ENCODE data around the gene BEST2. TPM values are rescaled to one million over a fixed set of nuclear protein-coding genes. Genes with fewer than 3 reads are reported as not detected.

The BEST2 gene
- total RNA-seq, 1 experiment from 2014 or later = 3.3 TPM

DNA sequence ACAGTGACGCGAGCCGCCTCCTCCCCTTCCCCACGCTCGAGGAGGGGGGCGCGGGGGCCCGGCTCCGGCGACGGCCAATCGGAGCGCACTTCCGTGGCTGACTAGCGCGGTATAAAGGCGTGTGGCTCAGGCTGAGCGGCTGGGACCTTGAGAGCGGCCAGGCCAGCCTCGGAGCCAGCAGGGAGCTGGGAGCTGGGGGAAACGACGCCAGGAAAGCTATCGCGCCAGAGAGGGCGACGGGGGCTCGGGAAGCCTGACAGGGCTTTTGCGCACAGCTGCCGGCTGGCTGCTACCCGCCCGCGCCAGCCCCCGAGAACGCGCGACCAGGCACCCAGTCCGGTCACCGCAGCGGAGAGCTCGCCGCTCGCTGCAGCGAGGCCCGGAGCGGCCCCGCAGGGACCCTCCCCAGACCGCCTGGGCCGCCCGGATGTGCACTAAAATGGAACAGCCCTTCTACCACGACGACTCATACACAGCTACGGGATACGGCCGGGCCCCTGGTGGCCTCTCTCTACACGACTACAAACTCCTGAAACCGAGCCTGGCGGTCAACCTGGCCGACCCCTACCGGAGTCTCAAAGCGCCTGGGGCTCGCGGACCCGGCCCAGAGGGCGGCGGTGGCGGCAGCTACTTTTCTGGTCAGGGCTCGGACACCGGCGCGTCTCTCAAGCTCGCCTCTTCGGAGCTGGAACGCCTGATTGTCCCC lies 39.9 kb downstream of the BEST2 start, which contains the start of gene JUNB (continued):
- TF ChIP-seq, protein P1, sequence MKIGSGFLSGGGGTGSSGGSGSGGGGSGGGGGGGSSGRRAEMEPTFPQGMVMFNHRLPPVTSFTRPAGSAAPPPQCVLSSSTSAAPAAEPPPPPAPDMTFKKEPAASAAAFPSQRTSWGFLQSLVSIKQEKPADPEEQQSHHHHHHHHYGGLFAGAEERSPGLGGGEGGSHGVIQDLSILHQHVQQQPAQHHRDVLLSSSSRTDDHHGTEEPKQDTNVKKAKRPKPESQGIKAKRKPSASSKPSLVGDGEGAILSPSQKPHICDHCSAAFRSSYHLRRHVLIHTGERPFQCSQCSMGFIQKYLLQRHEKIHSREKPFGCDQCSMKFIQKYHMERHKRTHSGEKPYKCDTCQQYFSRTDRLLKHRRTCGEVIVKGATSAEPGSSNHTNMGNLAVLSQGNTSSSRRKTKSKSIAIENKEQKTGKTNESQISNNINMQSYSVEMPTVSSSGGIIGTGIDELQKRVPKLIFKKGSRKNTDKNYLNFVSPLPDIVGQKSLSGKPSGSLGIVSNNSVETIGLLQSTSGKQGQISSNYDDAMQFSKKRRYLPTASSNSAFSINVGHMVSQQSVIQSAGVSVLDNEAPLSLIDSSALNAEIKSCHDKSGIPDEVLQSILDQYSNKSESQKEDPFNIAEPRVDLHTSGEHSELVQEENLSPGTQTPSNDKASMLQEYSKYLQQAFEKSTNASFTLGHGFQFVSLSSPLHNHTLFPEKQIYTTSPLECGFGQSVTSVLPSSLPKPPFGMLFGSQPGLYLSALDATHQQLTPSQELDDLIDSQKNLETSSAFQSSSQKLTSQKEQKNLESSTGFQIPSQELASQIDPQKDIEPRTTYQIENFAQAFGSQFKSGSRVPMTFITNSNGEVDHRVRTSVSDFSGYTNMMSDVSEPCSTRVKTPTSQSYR (CRISPR knock-in tag; IDR thresholded peaks at IDR 0.05) = 0 out of 2 replicates have a peak, but pooled peaks have one; percentile 27
- TF ChIP-seq, protein P2, sequence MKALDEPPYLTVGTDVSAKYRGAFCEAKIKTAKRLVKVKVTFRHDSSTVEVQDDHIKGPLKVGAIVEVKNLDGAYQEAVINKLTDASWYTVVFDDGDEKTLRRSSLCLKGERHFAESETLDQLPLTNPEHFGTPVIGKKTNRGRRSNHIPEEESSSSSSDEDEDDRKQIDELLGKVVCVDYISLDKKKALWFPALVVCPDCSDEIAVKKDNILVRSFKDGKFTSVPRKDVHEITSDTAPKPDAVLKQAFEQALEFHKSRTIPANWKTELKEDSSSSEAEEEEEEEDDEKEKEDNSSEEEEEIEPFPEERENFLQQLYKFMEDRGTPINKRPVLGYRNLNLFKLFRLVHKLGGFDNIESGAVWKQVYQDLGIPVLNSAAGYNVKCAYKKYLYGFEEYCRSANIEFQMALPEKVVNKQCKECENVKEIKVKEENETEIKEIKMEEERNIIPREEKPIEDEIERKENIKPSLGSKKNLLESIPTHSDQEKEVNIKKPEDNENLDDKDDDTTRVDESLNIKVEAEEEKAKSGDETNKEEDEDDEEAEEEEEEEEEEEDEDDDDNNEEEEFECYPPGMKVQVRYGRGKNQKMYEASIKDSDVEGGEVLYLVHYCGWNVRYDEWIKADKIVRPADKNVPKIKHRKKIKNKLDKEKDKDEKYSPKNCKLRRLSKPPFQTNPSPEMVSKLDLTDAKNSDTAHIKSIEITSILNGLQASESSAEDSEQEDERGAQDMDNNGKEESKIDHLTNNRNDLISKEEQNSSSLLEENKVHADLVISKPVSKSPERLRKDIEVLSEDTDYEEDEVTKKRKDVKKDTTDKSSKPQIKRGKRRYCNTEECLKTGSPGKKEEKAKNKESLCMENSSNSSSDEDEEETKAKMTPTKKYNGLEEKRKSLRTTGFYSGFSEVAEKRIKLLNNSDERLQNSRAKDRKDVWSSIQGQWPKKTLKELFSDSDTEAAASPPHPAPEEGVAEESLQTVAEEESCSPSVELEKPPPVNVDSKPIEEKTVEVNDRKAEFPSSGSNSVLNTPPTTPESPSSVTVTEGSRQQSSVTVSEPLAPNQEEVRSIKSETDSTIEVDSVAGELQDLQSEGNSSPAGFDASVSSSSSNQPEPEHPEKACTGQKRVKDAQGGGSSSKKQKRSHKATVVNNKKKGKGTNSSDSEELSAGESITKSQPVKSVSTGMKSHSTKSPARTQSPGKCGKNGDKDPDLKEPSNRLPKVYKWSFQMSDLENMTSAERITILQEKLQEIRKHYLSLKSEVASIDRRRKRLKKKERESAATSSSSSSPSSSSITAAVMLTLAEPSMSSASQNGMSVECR (CRISPR knock-in tag; IDR thresholded peaks at IDR 0.05; ENCODE audit: borderline replicate concordance) = peak; percentile 76; the same call in 1 of the 2 replicates
- no peak for TF ChIP-seq NR2C2 (CRISPR knock-in tag; IDR thresholded peaks at IDR 0.05)
- TF ChIP-seq, protein P3, sequence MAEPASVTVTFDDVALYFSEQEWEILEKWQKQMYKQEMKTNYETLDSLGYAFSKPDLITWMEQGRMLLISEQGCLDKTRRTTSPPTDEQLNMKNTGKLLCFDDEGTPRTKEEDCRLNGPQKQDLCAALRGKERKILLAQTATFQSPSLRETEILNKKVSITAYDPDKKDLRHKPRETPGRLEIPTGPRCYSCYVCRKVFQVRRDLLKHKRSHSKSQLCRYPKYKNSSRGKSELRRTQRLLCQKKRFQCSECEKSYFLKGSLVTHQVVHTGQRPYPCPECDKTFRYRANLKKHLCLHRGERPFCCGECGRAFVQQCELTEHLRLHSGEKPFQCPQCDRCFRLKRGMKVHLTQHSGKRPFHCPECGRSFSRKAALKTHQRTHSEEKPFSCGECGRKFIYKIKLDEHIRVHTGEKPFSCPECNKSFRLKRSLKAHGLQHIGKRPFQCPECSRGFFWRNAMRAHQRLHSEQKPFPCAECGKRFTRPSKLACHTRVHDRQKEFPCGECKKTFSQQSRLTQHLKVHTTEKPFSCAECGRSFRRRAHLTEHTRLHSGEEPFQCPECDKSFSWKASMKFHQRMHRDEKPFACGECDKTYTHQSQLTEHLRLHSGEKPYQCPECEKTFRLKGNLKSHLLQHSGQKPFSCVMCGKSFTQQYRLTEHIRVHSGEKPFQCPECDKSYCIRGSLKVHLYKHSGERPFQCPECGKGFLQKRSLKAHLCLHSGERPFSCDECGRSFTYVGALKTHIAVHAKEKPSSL (CRISPR knock-in tag; conservative IDR thresholded peaks at IDR 0.05) = no peak
- TF ChIP-seq, protein P4, sequence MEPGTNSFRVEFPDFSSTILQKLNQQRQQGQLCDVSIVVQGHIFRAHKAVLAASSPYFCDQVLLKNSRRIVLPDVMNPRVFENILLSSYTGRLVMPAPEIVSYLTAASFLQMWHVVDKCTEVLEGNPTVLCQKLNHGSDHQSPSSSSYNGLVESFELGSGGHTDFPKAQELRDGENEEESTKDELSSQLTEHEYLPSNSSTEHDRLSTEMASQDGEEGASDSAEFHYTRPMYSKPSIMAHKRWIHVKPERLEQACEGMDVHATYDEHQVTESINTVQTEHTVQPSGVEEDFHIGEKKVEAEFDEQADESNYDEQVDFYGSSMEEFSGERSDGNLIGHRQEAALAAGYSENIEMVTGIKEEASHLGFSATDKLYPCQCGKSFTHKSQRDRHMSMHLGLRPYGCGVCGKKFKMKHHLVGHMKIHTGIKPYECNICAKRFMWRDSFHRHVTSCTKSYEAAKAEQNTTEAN (CRISPR knock-in tag; IDR thresholded peaks at IDR 0.05) = no peak
- TF ChIP-seq MXD4 (CRISPR knock-in tag; IDR thresholded peaks at IDR 0.05; ENCODE audit: borderline replicate concordance) = no peak
- TF ChIP-seq, protein P5, sequence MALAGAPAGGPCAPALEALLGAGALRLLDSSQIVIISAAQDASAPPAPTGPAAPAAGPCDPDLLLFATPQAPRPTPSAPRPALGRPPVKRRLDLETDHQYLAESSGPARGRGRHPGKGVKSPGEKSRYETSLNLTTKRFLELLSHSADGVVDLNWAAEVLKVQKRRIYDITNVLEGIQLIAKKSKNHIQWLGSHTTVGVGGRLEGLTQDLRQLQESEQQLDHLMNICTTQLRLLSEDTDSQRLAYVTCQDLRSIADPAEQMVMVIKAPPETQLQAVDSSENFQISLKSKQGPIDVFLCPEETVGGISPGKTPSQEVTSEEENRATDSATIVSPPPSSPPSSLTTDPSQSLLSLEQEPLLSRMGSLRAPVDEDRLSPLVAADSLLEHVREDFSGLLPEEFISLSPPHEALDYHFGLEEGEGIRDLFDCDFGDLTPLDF (CRISPR knock-in tag; IDR thresholded peaks at IDR 0.05) = peak; percentile 40; the same call in 1 of the 2 replicates
- TF ChIP-seq, protein P6, sequence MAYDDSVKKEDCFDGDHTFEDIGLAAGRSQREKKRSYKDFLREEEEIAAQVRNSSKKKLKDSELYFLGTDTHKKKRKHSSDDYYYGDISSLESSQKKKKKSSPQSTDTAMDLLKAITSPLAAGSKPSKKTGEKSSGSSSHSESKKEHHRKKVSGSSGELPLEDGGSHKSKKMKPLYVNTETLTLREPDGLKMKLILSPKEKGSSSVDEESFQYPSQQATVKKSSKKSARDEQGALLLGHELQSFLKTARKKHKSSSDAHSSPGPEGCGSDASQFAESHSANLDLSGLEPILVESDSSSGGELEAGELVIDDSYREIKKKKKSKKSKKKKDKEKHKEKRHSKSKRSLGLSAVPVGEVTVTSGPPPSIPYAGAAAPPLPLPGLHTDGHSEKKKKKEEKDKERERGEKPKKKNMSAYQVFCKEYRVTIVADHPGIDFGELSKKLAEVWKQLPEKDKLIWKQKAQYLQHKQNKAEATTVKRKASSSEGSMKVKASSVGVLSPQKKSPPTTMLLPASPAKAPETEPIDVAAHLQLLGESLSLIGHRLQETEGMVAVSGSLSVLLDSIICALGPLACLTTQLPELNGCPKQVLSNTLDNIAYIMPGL (CRISPR knock-in tag; IDR thresholded peaks at IDR 0.05) = 0 out of 2 replicates have a peak, but pooled peaks have one; percentile 44
- TF ChIP-seq, protein P7, sequence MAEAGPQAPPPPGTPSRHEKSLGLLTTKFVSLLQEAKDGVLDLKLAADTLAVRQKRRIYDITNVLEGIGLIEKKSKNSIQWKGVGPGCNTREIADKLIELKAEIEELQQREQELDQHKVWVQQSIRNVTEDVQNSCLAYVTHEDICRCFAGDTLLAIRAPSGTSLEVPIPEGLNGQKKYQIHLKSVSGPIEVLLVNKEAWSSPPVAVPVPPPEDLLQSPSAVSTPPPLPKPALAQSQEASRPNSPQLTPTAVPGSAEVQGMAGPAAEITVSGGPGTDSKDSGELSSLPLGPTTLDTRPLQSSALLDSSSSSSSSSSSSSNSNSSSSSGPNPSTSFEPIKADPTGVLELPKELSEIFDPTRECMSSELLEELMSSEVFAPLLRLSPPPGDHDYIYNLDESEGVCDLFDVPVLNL (CRISPR knock-in tag; IDR thresholded peaks at IDR 0.05; ENCODE audit: borderline replicate concordance, low read depth) = 0 out of 2 replicates have a peak, but pooled peaks have one; percentile 56
- TF ChIP-seq GRHL2 (CRISPR knock-in tag; IDR thresholded peaks at IDR 0.05; ENCODE audit: insufficient replicate concordance, severe bottlenecking) = no peak
- TF ChIP-seq, protein P8, sequence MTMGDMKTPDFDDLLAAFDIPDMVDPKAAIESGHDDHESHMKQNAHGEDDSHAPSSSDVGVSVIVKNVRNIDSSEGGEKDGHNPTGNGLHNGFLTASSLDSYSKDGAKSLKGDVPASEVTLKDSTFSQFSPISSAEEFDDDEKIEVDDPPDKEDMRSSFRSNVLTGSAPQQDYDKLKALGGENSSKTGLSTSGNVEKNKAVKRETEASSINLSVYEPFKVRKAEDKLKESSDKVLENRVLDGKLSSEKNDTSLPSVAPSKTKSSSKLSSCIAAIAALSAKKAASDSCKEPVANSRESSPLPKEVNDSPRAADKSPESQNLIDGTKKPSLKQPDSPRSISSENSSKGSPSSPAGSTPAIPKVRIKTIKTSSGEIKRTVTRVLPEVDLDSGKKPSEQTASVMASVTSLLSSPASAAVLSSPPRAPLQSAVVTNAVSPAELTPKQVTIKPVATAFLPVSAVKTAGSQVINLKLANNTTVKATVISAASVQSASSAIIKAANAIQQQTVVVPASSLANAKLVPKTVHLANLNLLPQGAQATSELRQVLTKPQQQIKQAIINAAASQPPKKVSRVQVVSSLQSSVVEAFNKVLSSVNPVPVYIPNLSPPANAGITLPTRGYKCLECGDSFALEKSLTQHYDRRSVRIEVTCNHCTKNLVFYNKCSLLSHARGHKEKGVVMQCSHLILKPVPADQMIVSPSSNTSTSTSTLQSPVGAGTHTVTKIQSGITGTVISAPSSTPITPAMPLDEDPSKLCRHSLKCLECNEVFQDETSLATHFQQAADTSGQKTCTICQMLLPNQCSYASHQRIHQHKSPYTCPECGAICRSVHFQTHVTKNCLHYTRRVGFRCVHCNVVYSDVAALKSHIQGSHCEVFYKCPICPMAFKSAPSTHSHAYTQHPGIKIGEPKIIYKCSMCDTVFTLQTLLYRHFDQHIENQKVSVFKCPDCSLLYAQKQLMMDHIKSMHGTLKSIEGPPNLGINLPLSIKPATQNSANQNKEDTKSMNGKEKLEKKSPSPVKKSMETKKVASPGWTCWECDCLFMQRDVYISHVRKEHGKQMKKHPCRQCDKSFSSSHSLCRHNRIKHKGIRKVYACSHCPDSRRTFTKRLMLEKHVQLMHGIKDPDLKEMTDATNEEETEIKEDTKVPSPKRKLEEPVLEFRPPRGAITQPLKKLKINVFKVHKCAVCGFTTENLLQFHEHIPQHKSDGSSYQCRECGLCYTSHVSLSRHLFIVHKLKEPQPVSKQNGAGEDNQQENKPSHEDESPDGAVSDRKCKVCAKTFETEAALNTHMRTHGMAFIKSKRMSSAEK (CRISPR knock-in tag; IDR thresholded peaks at IDR 0.05; ENCODE audit: borderline replicate concordance) = no peak
- TF ChIP-seq, protein P9, sequence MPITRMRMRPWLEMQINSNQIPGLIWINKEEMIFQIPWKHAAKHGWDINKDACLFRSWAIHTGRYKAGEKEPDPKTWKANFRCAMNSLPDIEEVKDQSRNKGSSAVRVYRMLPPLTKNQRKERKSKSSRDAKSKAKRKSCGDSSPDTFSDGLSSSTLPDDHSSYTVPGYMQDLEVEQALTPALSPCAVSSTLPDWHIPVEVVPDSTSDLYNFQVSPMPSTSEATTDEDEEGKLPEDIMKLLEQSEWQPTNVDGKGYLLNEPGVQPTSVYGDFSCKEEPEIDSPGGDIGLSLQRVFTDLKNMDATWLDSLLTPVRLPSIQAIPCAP (CRISPR knock-in tag; IDR thresholded peaks at IDR 0.05) = no peak
- peak; percentile 34; the same call in 1 of the 2 replicates for TF ChIP-seq ZBTB21 (CRISPR knock-in tag; IDR thresholded peaks at IDR 0.05; ENCODE audit: borderline replicate concordance)

Data from WTC11 (cell line).